DOHH2 (cell line): ENCODE measurements around the gene SLC47A2.

Source experiments
- H3F3A ChIP-seq: fragments of 200-600 bp; sonication (generic), shearing (Covaris generic); 2 replicates; pipeline ENCODE4 v1.6.0; 2016; ENCODE audit warnings: antibody characterized with exemption, mild to moderate bottlenecking; ENCODE audit not compliant: control insufficient read depth, insufficient read depth
- H3K27ac ChIP-seq: fragments of 200-600 bp; sonication (generic); 2 replicates; pipeline ENCODE4 v1.5.1; 2014; ENCODE audit warnings: low read depth, mild to moderate bottlenecking, low read length, moderate library complexity
- H3K27me3 ChIP-seq: fragments of 200-600 bp; sonication (generic); 2 replicates; pipeline ENCODE4 v1.6.1; 2014; ENCODE audit warnings: mild to moderate bottlenecking, low read length, mixed read lengths; ENCODE audit not compliant: control insufficient read depth
- H3K36me3 ChIP-seq: fragments of 200-600 bp; sonication (generic); 2 replicates; pipeline ENCODE4 v1.6.1; 2014; ENCODE audit warnings: mild to moderate bottlenecking, low read length, moderate library complexity, mixed read lengths; ENCODE audit not compliant: control insufficient read depth
- H3K4me1 ChIP-seq: fragments of 200-600 bp; sonication (generic); 2 replicates; pipeline ENCODE4 v1.6.1; 2014; ENCODE audit warnings: mild to moderate bottlenecking, low read length, mixed read lengths; ENCODE audit not compliant: control insufficient read depth
- H3K4me2 ChIP-seq: fragments of 200-600 bp; sonication (generic); 2 replicates; pipeline ENCODE4 v1.6.0; 2014; ENCODE audit warnings: mild to moderate bottlenecking, low read length, moderate library complexity
- H3K4me3 ChIP-seq: fragments of 200-600 bp; sonication (generic); 2 replicates; pipeline ENCODE4 v1.5.1; 2014; ENCODE audit warnings: mild to moderate bottlenecking, low read length, mixed read lengths
- H3K79me2 ChIP-seq: fragments of 200-600 bp; sonication (generic); 2 replicates; pipeline ENCODE4 v1.6.1; 2014; ENCODE audit warnings: mild to moderate bottlenecking, low read length, mixed read lengths; ENCODE audit not compliant: control insufficient read depth
- H3K9me2 ChIP-seq: fragments of 200-600 bp; sonication (generic); replicated peaks from 2 replicates; pipeline ENCODE4 v1.6.1; 2014; ENCODE audit warnings: mild to moderate bottlenecking, low read length, mixed read lengths; ENCODE audit not compliant: control insufficient read depth
- H3K9me3 ChIP-seq: fragments of 200-600 bp; sonication (generic); 2 replicates; pipeline ENCODE4 v1.6.1; 2014; ENCODE audit warnings: antibody characterized with exemption, low read length, mixed read lengths; ENCODE audit not compliant: control insufficient read depth, insufficient read depth
- H4K20me1 ChIP-seq: fragments of 200-600 bp; sonication (generic); 2 replicates; pipeline ENCODE4 v1.6.0; 2014; ENCODE audit warnings: low read depth, mild to moderate bottlenecking, antibody characterized with exemption, low read length, moderate library complexity; ENCODE audit not compliant: control insufficient read depth, insufficient read depth
- CTCF ChIP-seq: fragments of 200-600 bp; sonication (generic); IDR thresholded peaks from one replicate; pipeline ENCODE4 v1.5.1; 2014; ENCODE audit warnings: antibody characterized with exemption, mild to moderate bottlenecking, low read depth, low read length; ENCODE audit not compliant: poor library complexity, severe bottlenecking
- EZH2phosphoT487 ChIP-seq: fragments of 200-600 bp; sonication (generic); IDR thresholded peaks from 2 replicates; pipeline ENCODE4 v1.6.1; 2017; ENCODE audit warnings: borderline replicate concordance, mild to moderate bottlenecking, antibody characterized with exemption, low read length, moderate library complexity, mixed read lengths

SLC47A2 gene

GRCh38 chr17:19647697-19648474 lies 68.5 kb downstream of the SLC47A2 start:
- H3K27me3 ChIP-seq: peaks cover 9% of the 10 kb centered on the region; the same call in 1 of the 2 replicates
- H3F3A ChIP-seq: peaks cover 5% of the 10 kb centered on the region; the same call in 1 of the 2 replicates
- peak overlapping the region; percentile 88 for H3K4me2 ChIP-seq
- peak overlapping the region; percentile 36 for H3K27ac ChIP-seq
- peaks cover 5% of the 10 kb centered on the region for H3K36me3 ChIP-seq
- no peak for TF ChIP-seq EZH2phosphoT487
- TF ChIP-seq CTCF: no peak
- H4K20me1 ChIP-seq: no peaks in the 10 kb centered on the region
- peaks cover 33% of the 10 kb centered on the region for H3K4me1 ChIP-seq
- no peaks in the 10 kb centered on the region for H3K9me3 ChIP-seq
- peak overlapping the region; percentile 95 for H3K4me3 ChIP-seq
- H3K79me2 ChIP-seq: peaks cover 20% of the 10 kb centered on the region
- H3K9me2 ChIP-seq: no peaks in the 10 kb centered on the region

- H3K27ac ChIP-seq: no peak overlapping the region
- H3F3A ChIP-seq: peaks cover 5% of the 10 kb centered on the region; the same call in 1 of the 2 replicates
- H3K9me3 ChIP-seq: no peaks in the 10 kb centered on the region
- H3K79me2 ChIP-seq: peaks cover 20% of the 10 kb centered on the region
- TF ChIP-seq EZH2phosphoT487 (no peak), CTCF (no peak)
- peaks cover 33% of the 10 kb centered on the region for H3K4me1 ChIP-seq
- peaks cover 13% of the 10 kb centered on the region; the same call in 1 of the 2 replicates for H3K27me3 ChIP-seq
- no peaks in the 10 kb centered on the region for H3K36me3 ChIP-seq
- peak overlapping the region; percentile 95; the same call in 1 of the 2 replicates for H3K4me3 ChIP-seq
- no peaks in the 10 kb centered on the region for H4K20me1 ChIP-seq
- no peaks in the 10 kb centered on the region for H3K9me2 ChIP-seq
- H3K4me2 ChIP-seq: peak overlapping the region; percentile 88
Observed at GRCh38 chr17:19646788-19647696, 69.3 kb downstream of the SLC47A2 start.

GRCh38 chr17:19645734-19646201 lies 70.6 kb downstream of the SLC47A2 start:
- Histone ChIP-seq H3F3A (peaks cover 5% of the 10 kb centered on the region; the same call in 1 of the 2 replicates), H3K4me1 (peaks cover 28% of the 10 kb centered on the region), H3K4me2 (peak overlapping the region; percentile 4; the same call in 1 of the 2 replicates), H3K27ac (no peak overlapping the region), H3K36me3 (no peaks in the 10 kb centered on the region), H3K27me3 (peaks cover 13% of the 10 kb centered on the region; the same call in 1 of the 2 replicates), H3K9me3 (no peaks in the 10 kb centered on the region), H3K79me2 (peaks cover 18% of the 10 kb centered on the region), H4K20me1 (no peaks in the 10 kb centered on the region), H3K9me2 (no peaks in the 10 kb centered on the region), H3K4me3 (no peak overlapping the region)
- no peak for TF ChIP-seq EZH2phosphoT487
- TF ChIP-seq CTCF: peak; percentile 95
